Measurements from ENCODE around the gene USP32.

DNA sequence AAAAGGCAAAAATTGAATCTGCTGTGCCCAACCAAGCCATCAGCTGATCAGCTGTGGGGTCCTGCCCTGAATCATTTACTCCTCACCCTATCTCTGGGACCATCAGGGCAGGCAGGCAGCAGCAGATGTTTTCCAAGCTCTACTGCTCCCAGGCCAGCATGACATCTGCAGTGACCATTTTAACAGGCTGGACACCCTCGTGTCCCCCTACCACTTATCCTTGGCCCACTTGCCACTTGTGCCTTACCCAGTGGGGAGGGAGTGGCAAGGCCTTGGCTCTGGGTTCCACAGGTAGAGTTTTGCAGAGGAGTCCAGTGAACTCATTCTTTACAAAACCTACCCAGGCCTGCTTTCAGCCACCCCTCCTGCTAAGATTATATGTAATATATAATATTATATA lies 254.2 kb downstream of the USP32 start:
- TF ChIP-seq POLR2A (IDR thresholded peaks at IDR 0.05; ENCODE audit: extremely low read depth, insufficient read length) = no peak
- TF ChIP-seq, protein P1, sequence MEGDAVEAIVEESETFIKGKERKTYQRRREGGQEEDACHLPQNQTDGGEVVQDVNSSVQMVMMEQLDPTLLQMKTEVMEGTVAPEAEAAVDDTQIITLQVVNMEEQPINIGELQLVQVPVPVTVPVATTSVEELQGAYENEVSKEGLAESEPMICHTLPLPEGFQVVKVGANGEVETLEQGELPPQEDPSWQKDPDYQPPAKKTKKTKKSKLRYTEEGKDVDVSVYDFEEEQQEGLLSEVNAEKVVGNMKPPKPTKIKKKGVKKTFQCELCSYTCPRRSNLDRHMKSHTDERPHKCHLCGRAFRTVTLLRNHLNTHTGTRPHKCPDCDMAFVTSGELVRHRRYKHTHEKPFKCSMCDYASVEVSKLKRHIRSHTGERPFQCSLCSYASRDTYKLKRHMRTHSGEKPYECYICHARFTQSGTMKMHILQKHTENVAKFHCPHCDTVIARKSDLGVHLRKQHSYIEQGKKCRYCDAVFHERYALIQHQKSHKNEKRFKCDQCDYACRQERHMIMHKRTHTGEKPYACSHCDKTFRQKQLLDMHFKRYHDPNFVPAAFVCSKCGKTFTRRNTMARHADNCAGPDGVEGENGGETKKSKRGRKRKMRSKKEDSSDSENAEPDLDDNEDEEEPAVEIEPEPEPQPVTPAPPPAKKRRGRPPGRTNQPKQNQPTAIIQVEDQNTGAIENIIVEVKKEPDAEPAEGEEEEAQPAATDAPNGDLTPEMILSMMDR (IDR thresholded peaks at IDR 0.05; ENCODE audit: low read depth, low read length) = no peak
- TF ChIP-seq MYC (IDR thresholded peaks at IDR 0.05; ENCODE audit: low read depth, low read length) = no peak
